Astrocyte of the cerebellum (primary cell): ENCODE results near the gene C6orf141.

Experiments
- DNase-seq: peaks from one replicate; pipeline ENCODE4 v3.0.0-alpha.2; 2011; ENCODE audit warnings: low read depth
- H3K4me3 ChIP-seq: 2 replicates; pipeline ENCODE4 v1.5.1; 2011; ENCODE audit warnings: mild to moderate bottlenecking, low read depth, low read length, moderate library complexity
- in situ Hi-C: cut with HindIII; loops from 2 replicates; pipeline ENCODE4 v1.10.0; 2017; ENCODE audit warnings: low sequenced_read_pairs
- TF ChIP-seq, protein P1 (sequence below): IDR thresholded peaks from 2 replicates; pipeline ENCODE4 v1.5.1; 2012; ENCODE audit warnings: low read length, low read depth, moderate library complexity, mild to moderate bottlenecking; ENCODE audit errors: missing control alignments

C6orf141 gene

DNA sequence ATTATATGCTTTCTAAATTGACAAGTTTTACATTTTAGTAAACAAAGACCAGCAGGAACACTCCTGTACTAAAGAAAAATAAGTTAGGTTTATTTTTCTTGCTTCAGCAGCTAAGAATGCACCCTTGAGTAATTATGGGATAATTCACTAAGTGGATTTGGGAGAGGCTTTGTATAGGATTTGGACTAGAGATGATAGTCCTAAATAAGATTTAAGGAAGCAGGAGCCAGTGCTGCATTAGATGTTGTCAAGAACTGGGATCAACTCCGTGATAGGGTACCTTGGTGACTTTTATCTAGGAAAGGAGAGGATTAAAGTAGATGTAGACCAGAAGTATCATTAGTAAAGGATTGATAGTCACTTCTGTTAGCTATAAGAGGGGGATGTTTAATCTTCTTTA lies 4.1 kb upstream of the C6orf141 start:
- no peak overlapping the region for H3K4me3 ChIP-seq
- in situ Hi-C loops = no loop called here
- TF ChIP-seq, protein P1, sequence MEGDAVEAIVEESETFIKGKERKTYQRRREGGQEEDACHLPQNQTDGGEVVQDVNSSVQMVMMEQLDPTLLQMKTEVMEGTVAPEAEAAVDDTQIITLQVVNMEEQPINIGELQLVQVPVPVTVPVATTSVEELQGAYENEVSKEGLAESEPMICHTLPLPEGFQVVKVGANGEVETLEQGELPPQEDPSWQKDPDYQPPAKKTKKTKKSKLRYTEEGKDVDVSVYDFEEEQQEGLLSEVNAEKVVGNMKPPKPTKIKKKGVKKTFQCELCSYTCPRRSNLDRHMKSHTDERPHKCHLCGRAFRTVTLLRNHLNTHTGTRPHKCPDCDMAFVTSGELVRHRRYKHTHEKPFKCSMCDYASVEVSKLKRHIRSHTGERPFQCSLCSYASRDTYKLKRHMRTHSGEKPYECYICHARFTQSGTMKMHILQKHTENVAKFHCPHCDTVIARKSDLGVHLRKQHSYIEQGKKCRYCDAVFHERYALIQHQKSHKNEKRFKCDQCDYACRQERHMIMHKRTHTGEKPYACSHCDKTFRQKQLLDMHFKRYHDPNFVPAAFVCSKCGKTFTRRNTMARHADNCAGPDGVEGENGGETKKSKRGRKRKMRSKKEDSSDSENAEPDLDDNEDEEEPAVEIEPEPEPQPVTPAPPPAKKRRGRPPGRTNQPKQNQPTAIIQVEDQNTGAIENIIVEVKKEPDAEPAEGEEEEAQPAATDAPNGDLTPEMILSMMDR = no peak
- no peak for DNase-seq

DNA sequence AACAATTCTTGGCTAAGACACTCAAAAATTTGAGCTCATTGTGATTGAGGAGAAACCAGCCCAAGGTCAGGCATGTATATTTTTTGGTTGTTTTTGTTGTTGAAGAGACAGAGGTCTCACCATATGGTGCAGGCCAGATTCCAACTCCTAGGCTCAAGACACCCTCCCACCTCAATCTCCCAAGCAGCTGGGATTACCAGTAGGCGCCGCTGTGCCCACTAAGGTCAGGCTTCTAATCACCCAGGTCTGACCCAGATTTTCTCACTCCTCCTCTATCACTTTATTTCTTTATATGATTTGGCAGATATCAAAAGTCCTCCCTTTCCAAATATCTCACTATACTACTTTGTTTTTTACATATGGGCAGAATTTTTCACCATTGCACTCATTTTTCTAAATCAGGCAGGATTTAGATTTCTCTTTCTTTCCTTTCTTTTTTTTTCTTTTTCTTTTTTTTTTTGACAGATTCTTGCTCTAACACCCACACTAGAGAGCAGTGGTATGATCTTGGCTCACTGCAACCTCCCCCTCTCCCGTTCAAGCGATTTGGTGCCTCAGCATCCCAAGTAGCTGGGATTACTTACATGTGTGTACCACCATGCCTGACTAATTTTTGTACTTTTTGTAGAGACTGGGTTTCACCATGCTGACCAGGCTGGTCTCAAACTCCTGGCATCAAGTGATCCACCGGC lies 1.7 kb upstream of the C6orf141 start:
- no peak overlapping the region for H3K4me3 ChIP-seq
- DNase-seq = no peak
- in situ Hi-C loops = no loop called here
- TF ChIP-seq, protein P1 = no peak

DNA sequence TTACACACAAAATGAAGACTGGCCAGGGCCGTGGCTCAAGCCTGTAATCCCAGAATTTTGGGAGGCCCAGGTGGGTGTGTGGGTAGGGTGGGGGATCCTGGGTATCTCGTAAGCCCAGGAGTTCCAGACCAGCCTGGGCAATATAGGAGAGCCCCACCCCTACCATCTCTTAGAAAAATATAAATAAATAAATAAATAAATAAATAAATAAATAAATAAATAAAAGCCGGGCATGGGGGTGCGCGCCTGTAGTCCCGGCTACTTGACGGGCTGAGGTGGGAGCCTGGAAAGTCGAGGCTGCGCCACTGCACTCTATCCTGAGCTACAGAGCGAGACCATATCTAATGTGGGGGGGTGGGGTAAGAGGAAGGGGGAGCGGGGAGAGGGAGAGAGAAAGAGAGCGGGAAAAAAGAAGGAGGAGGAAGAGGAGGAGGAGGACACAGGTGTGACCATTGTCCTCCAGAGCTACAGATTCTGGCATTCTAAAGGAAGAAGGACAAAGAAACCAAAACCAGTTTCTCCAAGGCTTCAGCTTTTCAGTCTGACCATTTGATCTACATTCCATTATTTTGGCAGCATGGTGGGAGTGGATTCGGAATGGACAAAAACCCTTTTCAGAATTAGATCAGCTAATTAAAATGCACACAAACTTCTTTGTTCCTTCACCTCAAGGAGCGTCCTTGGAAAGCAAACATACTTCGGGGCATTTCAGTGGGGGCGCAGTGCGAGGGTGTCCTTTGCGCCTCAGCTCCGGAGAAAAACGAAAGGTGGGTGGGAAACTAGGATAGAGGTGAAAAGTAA lies 577 bp upstream of the C6orf141 start:
- in situ Hi-C loops = no loop called here
- no peak for DNase-seq
- TF ChIP-seq, protein P1 = no peak
- peak overlapping the region; percentile 49 for H3K4me3 ChIP-seq

DNA sequence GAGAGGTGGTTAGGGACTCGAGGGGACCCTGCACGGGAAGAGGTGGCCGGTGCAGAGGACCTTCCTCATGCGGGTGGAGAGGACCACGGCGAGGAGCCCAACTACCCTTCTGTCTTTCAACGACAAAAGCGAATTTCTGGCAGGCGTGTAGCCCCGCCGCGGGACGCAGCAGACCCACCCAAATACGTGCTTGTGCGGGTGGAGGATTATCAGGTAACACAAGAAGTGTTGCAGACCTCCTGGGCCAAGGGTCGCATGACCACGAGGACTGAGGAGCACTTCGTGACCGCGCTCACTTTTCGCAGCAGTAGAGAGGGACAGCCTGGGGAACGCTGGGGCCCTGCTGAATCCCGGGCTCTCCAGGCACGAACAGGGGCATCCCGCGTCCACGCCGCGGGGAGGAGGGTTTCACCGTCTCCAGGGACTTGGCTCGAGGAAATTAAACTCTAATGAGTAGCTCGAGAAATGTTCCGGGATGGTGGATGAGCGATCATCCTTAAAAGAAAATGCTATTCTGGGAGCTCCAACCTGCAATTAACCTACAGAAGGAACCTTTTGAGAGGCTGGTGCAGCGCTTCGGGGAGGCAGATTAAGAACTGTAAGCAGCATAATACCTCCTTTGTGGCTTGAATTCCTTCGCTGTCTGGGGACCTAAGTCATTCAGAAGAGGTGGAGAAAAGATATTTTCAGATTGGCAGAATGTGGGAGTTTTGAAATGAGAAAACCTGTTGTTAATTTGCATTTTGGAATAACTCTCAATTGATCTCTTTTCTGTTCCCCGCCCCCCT lies 804 bp downstream of the C6orf141 start:
- in situ Hi-C loops = no loop called here
- no peak for DNase-seq

GRCh38 chr6:49551866-49552129 lies 1.3 kb downstream of the C6orf141 start:
- TF ChIP-seq, protein P1 = no peak
- in situ Hi-C loops = no loop called here
- peak overlapping the region; percentile 49 for H3K4me3 ChIP-seq
- no peak for DNase-seq

More for the DNA sequence above, 804 bp downstream of the C6orf141 start:
- TF ChIP-seq, protein P1 = no peak
- peak overlapping the region; percentile 49 for H3K4me3 ChIP-seq

GRCh38 chr6:49552596-49552995 lies 2.1 kb downstream of the C6orf141 start:
- DNase-seq = no peak
- TF ChIP-seq, protein P1 = no peak
- H3K4me3 ChIP-seq = no peak overlapping the region

More at GRCh38 chr6:49552596-49552995, 2.1 kb downstream of the C6orf141 start:
- in situ Hi-C loops = no loop called here
